SKM-1 treated with dmso at 0.1 percent for 144 hours (cell line): ENCODE results near the gene POU3F1.

Experiments
- DNase-seq: peaks from one replicate; lab custom pipeline; 2025; ENCODE audit not compliant: unreplicated experiment; lab: John Stamatoyannopoulos, UW

The POU3F1 gene

DNA sequence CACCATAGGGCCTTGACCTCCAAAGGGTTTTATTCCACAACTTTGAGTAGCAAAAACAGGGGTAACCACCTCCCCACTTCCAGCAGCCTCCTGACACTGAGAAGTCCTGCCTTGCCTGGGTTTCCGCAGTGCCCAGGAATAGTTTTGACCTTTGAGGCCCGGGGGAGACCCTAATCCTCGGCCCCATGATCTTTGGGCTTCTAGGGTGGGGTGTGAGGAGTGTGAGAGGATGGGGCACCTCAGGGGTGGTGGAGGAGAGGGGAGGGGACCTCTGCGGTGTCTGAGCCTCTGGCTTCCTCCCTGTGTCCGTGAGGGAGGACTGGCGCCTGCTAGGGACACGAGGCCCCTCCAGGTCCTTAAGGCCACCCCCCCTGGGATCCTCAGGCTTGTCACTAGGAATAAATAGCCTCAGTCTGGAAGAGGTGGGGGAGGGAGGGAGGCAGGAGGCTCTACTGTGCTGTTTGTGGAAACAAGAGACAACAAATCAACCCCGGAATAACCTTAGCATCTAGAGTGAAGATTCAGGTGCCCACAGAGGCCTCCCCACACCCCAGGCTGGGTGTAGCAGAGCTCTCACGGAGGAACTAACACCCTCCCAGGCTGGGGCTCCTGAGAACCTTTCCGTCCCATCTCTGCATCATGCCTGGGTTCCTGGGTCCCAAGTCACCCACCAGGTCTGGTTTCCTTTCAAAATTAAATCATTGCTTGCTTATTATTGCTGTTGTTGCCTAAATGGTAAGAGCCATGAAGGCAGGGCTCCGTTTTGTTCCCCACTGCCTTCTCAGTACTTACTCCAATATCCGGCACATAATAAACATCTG lies 40.4 kb downstream of the POU3F1 start:
- DNase-seq, result no peak

DNA sequence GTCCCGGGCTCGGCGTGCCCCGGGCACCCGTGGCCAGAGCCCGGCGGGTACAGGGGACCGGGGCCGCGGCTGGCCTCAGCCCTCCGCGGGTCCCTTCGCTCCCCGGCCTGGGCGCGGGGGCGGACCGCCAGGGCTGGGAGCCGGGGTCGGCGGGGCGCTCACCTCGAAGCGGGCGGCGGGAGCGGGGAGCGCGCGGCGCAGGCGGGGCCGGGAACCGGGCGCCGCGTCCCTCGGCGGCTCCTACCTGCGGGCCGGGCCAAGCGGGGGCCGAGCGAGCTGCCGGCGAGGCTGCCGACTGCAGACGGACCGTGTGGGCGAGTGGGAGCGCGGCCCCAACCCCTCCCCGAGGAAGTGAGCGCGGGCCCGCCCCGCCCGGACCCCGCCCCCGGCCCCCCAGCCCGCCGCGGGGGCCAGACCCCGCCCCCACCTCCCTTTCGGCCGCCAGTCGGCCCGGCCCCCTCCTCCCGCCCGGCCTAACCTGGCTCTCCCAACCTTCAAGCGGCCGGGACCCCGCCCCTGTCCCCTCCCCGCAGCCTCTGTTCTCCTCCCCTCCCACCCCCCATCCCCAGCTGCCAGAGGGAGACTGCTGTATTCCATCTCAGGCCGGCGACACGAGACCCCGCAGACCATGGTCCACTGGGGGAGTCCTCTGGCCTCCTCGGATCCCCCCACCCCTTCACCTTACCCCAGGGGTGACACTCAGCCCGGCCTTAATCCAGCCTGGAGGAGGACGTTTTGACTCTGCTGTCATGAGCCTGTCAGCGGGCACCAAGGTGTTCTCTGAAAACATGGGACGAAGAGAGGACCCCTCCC lies 41.2 kb downstream of the POU3F1 start, which contains the start of gene FHL3:
TSS of gene FHL3 (minus strand) at position 320 of the 813 bp plus-strand sequence. CDS start 6,102 bp downstream, outside the sequence.
- peak; percentile 60 for DNase-seq

DNA sequence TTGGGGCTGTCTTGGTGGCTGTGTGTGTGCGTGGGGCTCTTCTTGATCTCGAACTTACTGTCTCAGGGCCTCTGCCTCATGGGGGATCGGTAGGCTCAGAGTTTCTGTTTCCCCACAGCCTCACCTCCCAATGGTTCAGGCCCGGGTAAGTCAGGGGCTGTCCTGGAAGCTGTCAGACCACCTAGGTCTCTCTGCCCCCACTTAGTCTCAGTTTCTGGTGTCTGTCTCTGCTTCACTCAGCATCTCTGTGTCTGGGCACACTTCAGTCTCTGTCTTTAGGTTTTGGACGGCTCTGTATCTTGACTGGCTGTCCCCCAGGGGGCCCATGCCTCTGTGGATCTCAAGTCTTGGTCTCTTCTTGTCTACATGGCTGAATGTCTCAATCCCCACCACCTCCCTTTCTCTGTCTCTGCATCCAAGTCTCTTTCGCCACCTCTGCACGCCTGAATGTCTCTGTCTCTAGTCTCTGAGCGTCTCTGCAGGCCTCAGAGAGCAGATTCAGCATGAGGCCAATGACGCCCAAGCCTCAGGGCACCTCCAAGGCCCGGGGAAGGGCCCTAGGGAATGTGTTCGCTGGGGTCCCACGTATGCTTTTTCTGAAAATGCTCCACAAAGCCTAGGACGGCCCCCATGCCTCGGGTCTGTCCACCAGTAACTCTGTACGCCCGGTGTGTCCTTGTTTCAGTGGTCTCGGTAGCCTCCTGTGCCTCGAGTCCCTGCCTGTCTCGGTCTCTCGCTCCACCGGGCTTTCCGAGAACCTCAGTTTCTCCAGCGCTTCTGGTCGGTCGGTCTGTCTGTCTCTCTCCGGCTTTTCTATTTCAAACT lies 42.1 kb downstream of the POU3F1 start:
- no peak for DNase-seq

DNA sequence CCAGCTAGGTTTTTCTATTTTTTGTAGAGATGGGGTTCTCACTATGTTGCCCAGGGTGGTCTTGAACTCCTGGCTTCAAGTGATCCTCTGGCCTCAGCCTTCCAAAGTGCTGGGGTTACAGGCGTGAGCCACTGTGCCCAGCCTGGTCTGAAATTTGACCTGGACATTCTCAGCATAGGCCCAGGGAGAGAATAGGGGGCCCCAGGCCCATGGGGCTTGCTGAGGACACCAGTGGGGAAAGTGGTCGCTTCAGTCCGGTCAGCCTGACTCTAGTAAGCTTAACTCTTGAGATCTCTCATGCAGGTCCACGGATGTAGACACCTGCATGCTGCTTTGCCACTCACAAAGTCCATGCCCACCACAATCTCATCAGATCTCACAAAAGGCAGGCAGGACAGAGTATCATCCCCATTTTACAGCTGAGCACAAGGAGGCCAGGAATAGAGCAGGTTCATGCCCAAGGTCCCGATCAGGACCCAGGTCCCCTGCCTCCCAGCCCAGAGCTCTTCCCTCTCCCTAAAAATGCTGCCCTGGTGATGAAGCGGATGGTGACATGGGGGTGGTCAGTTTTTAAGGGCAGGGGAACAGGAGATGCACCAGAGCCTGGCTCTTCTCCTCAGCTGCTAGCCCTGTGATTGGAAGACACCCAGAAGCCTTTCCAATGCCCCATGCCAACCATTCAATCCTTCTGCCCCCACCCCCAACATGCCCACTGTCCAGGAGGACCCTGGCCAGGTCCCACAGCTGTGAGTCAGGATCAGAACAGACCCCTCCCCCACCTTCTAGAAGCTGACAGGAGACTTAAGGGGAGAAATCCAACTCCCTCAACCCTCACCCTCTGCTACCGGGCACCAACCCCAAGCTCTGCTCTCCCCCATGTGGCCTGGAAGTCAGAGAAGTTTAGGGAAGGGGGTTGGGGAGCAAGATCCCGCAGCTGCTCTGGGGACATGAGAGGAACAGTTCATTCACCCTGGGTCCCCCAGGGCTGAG lies 43.0 kb downstream of the POU3F1 start:
- no peak for DNase-seq

DNA sequence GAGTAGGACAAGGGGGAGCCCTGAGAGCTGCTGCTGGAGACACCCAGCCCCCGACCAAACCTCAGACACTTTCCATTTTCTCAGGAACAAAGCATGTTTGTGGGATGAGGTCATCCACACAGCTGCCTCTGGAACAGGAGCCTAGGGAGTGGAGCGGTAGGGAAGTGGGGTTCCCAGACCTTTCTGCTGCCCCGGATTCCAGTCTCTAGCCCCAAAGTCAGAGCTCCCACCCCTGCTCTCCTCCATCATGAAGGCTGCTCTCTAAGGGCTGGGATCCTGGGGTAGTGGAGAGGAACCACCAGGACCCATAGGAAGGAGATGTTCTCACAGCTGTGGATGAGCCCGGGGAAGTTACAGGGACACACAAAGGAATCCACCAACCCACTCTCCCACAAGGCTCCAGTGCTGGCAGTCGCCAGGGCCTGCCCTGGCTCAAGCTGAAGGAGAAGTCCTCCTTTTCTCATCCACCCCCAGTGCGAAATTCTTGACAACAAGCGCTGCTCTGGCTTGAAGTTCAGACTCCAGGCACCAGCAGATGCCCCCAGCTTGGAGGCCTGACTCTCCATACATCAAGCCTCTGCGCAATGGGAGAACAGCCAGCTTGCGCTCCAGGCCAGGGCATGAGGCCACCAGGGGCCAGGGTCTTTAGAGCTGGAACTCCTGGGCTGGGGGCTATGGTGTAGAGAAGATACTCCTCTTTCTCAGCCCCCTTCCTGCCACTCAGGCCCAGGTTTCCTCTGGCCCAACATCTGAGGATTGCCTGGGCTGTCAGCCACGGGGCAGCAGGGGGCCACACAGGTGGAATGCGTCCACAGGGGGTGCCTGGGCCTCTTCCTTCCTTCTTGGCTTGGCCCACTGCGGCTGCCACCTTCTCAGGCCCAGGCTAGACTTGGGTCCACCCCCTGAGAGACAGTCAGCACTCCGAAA lies 45.8 kb downstream of the POU3F1 start:
- DNase-seq, result no peak

DNA sequence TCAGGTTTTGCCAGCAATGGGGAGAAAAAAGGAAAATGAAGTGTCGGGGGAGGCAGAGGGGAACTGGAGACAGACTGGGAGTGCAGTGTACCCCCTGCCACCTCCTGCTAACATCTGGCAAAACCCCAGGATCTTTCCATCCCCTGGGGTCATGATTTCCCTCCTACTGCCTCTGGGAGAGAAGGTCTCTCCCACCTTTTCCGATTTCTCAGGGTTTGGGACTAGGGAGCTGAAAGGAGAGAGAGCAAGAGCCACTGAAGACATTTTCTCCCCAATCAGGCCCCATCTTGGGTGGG lies 46.4 kb downstream of the POU3F1 start:
- DNase-seq, result no peak

DNA sequence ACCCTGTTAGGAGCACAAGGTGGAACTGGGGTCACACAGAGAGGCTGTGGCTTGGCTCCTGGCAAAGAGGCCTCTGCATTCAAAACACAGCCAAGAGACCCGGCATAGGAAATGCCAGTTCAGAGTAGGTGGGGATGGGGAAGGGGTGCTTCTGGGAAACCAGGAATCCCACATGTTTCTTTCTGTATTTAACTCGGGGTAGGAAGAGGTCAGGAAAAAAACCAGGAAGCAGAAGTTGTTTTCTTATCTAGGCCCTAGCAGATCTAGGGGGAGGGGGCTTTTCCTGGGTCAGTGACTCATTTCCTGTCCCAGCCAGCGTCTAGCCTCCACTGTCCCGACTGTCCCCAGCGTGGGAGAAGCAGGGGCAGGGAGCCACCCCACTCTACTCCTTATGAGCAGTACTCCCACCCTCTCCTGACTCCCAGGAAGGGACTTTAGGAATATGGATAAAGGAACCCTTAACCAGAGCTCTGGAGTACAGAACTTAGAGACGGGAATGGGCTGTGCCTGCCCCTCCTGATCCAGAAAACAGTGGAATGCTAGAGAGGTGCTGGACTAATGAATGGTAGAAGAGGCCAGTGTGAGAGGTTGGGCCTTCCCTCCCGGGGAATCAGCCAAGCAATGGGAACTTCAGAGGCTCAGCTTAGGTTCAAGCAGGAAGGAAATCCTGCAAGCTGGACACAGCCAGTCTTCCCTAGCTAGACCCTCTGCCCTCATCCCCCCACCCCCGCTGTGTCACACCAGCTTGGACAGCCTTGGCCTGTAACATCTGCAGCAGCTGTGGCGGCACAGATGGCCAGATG lies 47.0 kb downstream of the POU3F1 start:
- peak; percentile 59 for DNase-seq

DNA sequence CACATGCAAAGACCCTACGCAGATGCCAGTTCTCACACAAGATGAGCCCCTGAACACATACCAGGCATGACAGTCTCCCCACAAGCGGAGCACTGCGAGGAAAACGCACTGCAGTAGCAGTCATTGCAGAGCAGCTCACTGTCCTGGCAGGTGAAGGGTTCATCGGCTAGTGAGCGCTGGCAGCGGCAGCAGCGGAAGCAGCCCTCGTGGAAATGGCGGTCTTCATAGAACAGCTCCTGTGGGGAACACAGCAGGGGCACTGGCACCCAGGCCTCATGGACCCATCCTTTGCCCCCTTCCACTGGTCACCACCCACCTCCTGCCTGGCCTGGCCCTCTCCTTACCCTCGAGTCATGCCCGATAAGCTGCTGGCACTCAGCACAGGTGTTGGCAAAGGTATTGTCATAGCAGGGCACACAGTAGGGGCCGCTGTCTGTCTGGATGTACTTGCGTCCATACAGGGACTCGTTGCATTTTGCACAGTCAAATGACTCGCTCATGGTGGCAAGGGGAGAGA lies 47.6 kb downstream of the POU3F1 start:
- no peak for DNase-seq

DNA sequence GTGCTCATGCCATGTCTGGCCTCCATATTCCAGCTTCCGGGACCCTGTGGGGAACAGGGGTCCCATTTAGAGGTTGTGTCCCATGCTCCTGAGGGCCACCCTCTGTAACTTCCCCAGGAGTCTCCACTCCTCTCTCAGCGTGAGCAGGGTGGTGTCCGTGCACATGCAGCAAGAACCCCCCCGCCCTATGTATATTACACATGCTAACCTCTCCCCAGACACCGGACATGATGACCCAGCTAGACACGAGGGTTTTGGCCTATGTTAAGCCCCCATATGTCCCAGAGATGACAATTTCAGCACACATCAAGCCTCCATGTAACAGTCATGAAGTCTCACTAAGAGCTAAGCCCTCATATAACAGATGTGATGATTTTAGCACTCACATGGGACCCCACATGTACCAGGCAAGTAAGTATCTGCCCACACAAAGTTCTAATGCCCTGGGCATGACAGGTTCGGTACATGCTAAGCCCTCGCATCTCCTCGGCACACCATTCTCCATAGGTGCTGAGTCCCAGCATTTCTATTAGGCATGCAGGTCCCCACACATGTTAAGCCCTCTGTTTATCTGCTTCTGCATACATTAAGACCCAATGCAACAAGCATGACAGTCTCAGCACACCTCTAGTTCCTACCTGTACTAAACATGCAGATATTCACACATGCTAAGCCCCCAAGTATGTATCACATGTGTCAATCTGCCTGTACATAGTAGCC lies 48.3 kb downstream of the POU3F1 start:
- DNase-seq, result no peak

DNA sequence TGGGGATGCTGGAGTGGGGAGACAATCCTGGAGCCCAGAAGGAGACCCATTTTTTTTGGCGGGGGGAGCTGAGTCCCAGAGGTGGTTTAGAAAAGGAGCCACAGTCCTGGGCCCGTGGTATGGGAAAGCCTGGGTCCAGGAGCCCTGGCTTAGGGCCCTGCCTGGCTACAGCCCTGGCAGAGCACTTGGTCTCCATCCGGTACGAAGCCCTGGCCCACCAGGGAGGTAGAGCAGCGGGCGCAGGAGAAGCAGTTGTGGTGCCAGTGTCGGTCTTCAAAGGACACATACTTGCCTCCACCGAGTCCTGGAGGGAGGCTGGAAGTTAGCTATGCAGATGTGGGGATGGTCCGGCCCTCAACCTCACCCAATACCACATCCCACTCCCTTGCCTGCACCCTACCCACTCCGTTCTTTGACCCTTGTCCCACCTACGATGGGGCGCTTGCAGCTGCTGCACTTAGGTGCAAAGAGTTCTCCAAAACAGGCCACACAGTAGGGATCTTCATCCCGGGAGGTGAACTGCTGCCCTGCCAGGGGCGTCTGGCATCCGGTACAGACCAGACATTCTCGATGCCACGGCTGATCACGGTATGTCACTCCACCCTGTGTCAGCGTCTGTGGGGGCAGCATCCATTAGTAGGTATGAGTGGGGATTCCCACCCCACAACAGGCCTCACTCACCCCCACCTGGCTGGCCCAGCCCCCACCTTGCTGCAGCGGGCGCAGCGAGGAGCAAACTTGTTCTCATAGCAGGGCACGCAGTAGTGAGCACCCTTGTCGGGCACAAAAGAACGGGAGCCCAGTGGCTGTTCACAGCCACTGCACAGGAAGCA lies 49.1 kb downstream of the POU3F1 start:
- DNase-seq, result no peak

DNA sequence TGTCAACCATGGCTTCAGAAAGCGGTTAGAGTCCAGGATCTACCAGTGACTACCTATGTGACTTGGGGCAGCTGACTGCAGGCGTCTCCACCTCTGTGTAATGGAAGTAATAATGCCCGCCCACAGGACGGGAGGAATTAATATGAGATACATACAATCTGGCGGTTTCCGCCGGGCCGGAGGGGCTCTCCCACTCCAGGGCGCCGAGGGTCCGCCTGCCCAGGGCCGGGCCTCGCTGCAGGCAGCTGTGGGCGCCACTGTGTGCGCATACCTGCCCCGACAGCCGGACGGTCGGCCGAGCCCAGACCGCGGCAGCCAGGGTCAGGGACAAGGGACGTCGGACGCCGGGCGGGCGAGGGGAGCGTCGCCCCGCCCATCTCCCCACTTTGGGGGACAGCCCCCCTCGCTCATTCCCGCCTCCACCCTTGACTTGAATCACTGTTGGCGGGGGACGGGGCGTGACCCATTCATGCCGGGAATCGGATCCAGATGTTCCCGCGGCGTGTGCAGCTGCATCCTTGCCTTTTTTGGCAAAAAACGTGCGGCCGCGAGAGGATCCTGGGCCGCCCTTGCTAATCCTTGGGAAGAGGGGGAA lies 50.7 kb downstream of the POU3F1 start:
- DNase-seq, result no peak

DNA sequence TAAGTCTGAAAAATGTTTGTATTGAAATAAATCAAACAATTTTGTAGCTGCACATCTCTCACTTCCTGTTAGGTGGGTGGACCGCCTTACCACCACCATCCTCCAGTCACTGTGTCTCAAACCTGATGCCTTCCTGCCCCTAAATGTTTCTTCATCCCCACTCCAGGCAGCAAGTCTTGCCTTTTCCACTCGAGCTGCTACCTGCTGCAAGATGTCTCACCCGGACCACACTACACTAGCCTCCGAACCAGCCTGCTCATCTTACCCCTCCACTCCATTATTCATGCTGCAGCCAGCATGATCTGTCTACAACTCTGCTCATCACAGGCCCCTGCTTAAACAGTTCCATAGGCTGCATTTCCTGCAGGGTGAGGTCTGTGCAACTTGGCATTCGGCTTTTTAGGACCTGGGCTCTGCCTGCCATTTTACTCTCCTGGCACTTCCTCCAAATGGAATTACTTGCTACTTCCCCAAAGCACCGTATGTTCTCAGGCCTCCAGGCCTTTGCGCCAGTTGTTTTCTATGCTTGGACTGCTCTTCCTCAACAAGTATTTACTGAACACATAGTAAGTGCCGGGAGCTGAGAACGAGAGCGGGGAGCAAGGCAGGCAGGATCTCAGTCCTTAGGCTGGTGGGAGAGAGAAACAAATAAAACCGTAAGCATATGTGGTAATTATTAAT lies 51.6 kb downstream of the POU3F1 start:
- DNase-seq, result no peak
